GM18909 (cell line): ENCODE data around the gene SUCLG2.

Source experiments
- ATAC-seq: cut with Tn5 transposase; IDR thresholded peaks from one replicate; pipeline ENCODE4 v1.9.1; 2021; ENCODE audit warnings: mild to moderate bottlenecking; ENCODE audit not compliant: unreplicated experiment, poor library complexity

The SUCLG2 gene

DNA sequence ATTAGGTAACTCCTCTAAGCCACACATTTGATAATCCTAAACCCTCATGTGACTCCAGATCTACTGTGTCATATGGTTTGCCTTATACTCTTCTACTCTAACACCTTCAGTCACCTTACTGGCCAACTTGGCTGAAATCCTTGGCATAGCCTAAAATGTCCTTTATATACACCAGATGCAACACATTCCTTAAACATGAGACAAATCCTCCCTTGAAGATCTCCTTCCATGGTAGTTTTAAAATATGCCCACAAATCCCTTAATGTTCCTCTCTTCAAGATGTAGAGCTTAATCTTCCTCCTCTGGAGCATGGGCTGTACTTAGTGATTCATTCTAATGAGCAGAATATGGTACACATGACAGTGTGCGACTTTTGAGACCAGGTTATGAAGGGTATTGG, 238.9 kb downstream of the SUCLG2 start:
- no peak for ATAC-seq

DNA sequence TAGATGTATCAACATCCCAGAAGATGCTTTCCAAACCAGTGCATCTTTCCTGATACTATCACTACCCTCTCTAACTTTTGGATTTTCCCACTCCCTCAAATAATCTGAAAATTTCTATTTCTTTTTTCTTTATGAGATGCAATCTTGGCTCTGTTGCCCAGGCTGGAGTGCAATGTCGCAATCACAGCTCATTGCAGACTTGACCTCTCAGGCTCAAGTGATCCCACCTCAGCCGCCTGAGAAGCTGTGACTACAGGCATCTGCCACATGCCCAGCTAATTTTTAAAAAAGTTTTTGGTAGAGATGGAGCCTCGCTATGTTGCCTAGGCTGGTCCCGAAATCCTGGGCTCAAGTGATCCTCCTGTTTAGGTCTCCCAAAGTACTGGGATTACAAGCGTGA, 239.7 kb downstream of the SUCLG2 start:
- no peak for ATAC-seq

DNA sequence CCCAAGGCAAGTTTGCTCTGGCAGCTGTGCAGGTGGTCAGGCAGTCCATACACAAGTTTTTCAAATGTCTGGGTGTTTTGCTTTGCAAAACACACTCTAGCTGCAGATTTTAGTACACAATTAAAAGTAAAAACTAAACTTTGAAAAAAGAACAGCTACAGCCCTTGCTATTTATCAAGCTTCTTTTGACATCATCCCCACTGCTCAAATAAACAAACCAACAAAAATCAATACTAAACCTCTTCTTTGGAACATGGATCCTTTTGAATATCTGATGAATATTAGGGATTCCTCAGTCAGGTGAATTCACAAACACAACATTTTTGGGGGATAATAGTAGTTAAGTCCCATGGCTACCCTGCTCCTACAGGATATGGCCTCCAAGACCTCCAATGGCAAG, 249.2 kb downstream of the SUCLG2 start:
- ATAC-seq = no peak

DNA sequence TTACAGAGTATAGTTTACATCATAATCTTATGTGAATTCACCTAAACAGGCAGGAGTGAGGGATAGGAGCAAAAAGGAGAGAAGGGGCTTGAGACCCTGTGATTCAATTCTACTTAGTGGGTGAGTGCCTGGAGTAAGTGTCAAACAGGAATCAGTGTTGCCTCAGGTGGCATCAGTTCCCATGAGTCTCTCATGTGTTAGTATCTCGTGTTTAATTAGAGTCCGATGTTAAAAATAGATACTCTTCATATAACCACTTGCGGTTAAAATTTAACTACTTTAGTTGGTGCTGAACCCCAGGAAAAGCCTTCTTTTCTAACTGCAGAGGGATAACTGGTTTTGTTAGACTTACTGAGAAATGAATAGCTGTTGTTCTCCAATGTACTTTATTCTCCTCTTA, 251.5 kb downstream of the SUCLG2 start:
- ATAC-seq = no peak

DNA sequence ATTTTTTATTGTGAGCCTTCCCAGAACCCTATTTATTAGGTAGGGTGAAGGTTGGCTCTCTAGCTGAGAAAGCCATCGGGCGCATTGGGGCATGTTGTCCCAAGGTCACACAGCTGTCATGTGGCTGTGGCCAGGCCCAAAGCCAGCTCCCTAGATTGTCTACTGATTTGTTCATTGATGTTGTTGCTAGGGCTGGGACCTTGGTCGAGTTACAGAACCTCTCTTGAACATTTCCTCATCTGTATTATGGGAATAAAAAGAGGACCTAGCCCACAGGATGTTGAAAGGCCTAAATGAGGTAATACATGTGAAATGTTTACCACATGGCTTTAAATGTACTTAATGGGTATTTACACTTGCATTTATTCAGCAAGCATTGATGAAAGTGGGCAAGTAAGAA, 252.5 kb downstream of the SUCLG2 start:
- no peak for ATAC-seq

DNA sequence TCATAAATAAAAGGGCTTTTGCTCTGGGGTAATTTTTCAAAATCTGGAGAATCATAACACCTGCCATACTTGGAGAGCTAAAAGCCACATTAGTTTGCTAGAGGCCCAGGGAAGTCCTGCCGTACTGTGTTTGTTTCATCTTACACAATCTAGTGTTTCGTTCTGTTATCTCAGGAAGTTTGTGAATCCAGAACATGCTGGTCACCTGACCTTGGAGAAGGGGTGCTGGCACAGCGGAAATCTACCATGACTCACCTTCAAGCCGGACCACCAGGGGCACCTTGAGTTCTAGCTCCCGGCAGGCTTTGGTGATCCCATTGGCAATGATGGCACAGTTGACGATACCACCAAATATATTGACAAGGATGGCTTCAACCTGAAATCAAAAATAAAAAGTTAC, 253.9 kb downstream of the SUCLG2 start:
- ATAC-seq = no peak

DNA sequence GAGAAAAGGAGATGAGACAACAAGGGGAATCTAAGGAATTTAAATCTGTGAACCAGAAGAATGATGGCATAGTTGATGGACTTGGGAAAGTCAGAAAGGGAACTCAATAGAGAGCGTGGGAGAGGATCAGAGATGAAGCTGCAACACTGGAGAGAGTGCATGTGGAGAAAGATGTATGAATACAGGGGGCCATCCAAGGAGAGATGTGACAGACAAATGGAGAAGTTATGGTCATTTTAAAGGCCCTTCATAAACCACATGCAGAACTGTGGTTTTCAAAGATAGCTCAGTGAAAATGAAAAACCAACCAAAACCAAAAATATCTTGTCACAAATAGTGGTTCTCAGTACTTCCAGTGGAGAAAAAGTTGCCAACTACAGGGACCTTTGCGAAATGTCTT, 265.2 kb downstream of the SUCLG2 start:
- peak; percentile 91 for ATAC-seq

DNA sequence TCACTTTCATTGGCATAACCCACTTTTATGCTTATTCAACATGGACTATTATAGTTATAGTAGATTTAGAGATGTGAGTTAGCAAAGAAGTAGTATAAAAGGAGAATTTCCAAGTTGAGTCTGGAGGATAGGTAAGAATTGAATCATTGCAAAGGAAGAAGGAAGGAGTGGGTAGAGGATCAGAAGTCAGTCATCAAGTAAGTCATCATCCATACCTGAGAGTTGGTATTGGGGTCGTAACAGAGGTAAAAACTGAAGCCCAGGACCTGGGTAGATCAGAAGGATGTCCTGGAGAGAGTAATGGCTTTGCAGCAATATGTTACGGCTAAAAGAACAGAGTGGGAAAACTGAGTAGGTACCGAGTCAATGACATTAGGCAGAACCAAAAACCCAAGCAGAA, 265.7 kb downstream of the SUCLG2 start:
- no peak for ATAC-seq

DNA sequence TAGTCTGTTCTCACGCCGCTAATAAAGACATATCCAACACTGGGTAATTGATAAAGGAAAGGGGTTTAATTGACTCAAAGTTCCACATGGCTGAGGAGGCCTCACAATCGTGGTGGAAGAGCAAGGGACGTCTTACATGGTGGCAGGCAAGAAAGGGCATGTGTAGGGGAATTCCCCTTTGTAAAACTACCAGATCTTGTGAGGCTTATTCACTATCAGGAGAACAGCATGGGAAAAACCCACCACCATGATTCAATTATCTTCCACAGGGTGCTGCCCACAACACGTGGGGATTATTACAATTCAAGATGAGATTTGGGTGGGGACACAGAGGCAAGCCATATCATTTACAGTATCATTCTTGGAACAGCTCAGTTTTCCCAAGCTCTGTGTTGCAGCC, 268.0 kb downstream of the SUCLG2 start:
- ATAC-seq = no peak

DNA sequence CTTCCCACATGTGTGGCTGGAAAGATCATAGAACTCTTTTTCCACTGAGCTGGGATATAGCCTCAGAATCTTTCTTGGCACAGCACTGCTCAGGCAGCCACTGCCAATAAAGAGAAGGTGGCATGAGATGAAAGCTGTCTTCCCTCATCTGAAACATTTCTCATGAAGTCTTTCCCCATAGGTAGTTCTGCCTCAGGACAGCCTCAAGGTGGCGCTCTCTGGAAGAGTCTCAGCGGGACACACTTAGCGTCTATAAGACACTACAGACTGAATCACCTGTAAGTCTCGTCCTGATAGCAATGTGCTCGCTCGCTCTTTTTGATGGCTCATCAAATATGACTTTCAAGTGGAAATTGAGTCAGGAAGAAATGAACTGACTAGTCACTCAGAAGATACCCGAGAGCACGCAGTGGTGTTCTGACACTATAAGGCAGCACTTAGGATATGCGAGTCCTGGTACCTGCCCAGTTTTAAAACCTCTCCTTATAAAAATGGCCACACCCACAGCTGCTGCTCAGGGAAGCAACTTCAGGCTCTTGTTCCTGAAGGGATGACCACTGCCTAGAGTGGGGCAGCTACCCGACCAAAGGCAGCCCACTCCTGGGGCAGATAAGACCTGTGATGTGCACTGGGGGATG, 269.5 kb downstream of the SUCLG2 start:
- no peak for ATAC-seq

DNA sequence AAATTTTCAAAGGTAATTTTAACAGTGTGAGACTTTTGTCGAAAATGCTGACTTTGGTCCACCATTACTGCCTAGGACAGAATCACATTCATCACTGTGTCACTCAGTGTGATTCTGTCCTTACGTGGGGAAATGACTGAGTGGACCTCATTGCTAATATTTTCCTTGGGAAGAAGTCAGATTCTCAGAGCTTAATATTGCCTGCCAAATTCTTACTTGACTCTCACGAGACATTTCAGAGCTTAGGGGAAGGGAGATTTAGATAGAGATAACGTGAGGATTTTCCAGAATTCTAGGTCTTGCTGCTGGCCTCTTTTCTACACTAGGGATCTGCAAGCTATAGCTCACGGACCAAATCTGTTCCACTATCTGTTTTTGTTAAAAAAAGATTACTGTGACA, 270.4 kb downstream of the SUCLG2 start:
- ATAC-seq = no peak

DNA sequence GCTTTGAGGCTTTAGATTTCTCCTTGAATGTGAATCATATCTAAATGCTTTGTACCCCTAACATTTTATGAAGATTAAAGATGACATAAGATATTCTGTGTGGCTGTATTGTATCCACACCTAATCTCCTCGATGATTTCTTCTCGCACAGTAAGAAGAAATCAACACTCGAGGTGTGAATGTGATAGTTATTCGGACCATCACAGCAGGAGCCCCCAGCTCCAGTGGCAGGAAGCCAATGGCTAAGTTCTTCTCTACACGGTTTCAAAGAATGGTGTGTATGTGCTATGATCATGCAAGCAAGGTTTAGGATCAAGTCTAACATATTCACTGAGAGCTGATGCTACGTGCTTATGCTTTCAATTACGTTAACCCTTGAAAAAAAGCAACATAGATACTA, 271.0 kb downstream of the SUCLG2 start:
- no peak for ATAC-seq

DNA sequence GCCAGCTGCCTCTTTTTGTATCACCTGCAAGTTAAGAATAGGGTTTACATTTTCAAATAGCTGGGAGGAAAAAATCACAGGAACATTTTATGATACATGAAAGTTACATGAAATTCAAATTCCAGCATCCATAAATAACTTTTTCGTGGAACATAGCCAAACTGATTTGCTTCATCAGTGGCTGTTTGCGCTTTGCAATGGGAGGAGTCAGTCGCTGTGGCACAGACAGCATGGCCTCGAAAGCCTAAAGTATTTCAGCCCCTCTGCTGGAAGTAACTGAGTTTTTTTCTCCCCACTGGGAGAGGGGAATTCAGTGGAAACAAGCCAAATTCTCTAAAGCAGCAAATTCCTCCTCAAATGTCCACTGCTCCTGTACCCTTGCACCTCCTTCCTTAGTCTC, 271.9 kb downstream of the SUCLG2 start:
- no peak for ATAC-seq

DNA sequence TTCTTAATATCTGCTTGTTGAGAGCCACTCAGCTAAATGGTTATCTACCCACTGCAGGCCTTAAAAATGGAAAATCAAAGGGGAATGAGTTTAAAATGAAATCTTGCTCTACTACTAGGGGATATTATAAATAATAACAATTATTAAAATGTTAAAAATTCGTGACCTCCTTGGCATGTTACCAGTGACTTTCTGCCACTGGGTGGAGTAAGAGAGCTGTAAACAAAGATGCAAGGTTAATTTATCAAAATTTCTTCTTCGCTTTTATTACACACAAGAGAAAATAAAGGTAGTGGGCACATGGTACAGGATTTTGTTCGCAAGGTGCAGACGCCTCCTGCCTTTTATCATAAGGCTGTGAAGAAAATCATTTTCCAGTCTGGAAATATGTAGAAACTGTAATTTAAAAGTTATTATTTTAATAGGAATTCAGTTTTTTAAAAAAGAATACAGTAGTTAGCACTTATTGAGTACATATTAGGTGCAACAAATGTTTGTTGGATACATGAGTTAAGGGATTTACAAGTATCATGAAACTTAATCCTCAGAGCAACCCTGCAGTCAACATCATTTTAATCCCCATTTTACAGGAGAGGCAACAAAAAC, 272.6 kb downstream of the SUCLG2 start:
- ATAC-seq = no peak

DNA sequence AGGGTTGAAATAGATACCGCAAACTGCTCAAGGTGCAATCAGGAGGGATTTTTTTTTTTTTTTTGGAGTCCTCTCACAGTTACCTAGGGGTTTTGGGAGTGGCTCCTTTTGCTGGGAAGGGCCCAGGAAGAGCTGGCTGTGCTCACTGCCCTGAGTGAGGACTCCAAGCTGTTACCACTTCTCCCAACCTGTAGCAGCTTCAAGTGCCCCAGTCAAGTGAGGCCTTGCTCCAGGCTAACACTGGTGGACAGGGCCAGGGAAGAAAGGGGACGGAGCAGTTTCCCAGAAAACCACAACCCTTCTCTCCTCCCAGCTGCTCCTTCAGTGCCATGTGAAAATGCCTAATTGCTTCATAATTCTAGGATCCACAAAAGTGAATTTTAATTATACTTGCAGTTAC, 274.3 kb downstream of the SUCLG2 start:
- no peak for ATAC-seq

DNA sequence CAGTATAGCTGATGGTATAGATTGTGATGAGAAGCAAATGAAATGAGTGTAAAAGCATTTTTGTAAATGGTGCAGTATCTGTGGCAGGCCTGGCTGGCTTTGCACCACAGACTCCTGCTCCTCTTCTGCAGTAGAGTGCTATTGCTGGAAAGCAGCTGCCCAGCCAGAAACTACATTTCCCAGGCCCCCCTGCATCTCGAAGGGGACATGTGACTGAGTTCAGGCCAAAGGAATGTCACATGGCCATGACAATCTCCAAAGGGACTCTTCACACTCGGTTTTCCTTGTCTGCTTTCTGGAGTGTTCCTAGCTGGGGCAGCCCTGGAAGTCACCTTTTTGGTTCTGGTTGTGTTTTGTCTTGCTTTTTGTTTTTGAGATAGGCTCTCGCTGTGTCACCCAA, 277.1 kb downstream of the SUCLG2 start:
- ATAC-seq = no peak

DNA sequence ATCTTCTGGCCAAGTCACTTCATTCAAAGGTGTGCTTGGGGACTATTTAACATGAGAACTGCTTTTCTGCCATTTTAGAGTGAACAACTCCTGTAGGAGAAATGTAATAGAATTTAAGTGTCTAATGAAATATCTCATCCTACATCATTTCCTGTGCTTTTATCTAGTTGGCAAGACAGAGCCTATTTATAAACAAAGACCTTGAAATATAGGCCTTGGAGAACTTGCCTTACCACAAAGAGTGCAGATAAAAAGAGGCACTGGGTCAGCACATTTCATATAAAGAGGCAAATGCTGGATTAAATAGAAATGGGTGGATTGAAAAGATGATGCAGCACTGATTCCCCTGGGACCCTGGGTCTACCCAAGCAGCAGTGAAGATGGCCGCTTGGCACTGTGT, 278.0 kb downstream of the SUCLG2 start:
- no peak for ATAC-seq

DNA sequence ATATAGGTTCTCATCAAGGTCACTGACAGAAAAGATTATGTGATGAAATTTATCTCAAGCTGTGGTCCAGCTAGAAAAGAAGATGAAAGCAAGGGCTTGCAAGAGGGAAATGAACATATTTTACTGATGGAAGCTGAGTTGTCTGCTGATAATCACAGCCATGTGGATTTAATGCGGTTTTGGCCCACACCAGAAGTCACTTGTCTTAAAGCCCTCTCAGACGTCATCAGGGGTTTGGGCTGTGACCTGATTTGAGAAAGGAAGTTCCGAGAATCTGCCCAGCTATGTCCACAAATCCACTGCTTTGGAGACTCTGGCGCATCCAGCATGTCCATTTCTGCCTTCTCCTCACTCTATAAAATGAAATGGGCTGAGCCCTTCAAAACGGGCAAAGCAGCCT, 278.4 kb downstream of the SUCLG2 start:
- no peak for ATAC-seq

DNA sequence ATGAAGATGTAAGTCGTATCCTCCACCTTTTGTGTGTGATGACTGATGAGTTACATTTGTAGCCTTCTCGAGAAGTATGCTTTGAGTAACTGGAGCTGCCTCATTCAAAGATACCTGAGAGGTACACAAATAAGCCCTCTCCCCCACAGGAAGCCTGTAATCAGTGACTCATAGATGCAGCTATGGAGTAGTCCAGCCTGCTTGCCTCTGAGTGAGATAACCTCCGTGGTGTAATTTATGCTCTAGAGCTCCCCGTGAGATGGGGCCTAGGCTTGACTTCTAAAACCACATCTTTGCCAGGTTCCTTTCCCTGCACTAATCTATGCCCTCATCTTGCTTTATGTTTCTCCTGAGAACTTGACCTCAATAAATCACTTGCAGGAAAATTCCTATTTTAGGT, 291.7 kb downstream of the SUCLG2 start:
- ATAC-seq = no peak

DNA sequence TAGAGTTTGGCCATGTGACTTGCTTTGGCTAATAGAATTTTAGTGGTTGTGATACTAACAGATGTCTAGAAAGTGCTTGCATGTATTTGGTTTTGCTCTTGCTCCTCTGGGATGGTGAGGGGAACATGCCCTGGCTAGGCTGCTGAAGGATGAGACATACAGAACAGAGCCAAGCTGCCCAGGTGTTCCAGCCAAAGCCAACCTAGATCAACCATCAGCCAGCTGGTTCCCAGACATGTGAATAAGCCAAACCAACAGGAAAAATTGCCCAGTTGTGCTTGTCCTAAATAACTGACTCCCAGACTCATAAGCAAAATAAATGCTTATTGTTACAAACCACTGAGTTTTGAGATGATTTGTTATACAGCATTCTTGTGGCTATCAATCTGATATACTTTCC, 292.6 kb downstream of the SUCLG2 start:
- ATAC-seq = no peak

DNA sequence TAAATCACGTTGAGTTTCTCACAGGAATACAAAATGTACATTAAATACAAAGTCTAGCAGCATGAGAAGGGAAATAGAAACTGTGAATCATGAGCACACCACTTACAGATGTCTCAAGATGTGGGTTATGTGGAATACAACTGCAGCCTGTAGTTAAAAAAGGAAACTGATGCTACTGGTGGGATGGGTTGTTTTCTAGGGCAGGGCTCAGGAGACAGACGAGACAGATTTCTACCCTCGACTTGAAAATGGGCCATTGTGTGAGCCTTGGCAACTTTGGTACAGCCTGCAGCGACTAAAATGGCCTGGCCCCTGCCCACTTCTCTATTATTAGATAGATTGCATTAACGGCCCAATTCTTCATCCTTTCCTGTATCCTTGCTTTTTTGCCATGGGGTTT, 293.1 kb downstream of the SUCLG2 start:
- no peak for ATAC-seq

DNA sequence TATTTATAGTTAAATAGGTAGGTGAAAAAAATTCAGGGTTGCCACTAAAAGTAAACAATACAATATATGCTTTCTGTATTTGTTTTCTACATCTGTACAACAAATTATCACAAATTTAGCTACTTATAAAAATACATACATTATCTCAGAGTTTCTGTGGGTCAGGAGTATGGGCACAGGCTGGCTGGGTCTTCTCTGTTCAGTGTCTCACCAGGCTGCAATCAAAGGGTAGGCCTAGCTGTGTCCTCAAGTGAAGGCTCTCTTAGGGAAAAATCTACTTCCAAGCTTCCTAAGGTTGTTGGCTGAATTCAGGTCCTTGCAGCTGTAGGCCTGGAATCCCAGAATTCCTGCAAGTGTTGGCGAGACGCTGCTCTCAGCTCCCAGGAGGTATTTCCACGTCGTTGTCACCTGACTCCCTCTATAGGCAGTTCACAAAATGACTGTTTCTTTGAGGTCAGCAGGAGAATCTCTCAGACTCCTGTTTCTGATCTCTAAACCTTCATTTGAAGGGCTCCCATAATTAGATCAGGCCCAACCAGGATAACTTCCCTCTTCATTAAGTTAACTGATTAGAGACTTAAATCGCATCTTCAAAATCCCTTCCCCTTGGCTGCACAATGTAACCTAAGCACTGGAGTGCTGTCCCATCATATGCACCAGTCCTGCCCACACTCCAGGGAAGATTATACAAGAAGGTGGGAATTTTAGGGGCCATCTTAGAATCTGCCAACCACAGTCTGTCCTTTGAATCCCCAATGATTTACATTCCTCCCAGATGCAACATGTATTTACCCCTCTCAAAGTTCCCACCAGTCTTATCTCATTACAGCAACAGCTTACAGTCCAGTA, 296.6 kb downstream of the SUCLG2 start:
- ATAC-seq = peak; percentile 68
